HG03064 (cell line): ENCODE data around the gene SYT5.
"Not testable (repeated sequence)": the region's sequence is repeated elsewhere in the genome, so short reads cannot be mapped to it uniquely, and the experiment has no call there.

ENCODE experiments used
- ATAC-seq: cut with Tn5 transposase; IDR thresholded peaks from one replicate; pipeline ENCODE4 v1.9.1; 2021; ENCODE audit warnings: low read depth; ENCODE audit not compliant: unreplicated experiment

Gene SYT5

GRCh38 chr19:55208880-55209692, 29.0 kb upstream of the SYT5 start, which contains the start of gene PTPRH:
TSS of gene PTPRH (minus strand) at chr19:55209501. CDS start at chr19:55209433, 68 bp downstream.
- no peak for ATAC-seq

- no peak for ATAC-seq
These were observed 26.8 kb upstream of the SYT5 start for GRCh38 chr19:55206664-55207500.

- ATAC-seq, result not testable (repeated sequence)
These were observed 22.1 kb upstream of the SYT5 start for GRCh38 chr19:55202199-55202598.

DNA sequence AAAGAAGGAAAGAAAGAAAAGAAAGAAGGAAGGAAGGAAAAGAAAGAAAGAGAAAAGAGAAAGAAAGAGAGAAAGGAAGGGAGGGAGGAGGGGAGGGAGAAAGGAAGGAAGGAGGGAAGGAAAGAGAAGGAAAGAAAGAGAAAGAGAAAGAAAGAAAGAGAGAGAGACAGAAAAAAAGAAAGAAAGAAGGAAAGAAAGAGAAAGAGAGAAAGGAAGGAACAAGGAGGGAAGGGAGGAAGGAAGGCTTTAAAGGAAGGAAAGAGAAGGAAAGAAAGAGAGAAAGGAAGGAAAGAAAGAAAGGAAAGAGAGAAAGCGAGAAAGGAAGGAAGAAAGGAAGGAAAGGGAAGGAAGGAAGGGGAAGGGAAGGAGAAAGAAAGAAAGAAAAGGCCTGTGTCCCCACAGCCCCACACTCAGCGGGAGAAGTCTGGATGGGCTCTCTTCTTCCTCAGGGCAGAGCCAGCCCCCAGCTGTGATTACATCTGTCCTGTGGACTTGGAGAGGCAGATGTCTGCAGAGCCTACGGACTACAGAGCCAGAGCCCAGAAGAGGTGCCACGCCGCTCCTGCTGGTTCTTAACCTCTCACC, 19.6 kb upstream of the SYT5 start:
- ATAC-seq, result no peak

- no peak for ATAC-seq
These were observed 18.6 kb upstream of the SYT5 start for GRCh38 chr19:55198651-55199050.

GRCh38 chr19:55197528-55197927, 17.4 kb upstream of the SYT5 start:
- ATAC-seq, result no peak

- ATAC-seq, result no peak
These were observed 16.7 kb upstream of the SYT5 start for GRCh38 chr19:55196803-55197202.

DNA sequence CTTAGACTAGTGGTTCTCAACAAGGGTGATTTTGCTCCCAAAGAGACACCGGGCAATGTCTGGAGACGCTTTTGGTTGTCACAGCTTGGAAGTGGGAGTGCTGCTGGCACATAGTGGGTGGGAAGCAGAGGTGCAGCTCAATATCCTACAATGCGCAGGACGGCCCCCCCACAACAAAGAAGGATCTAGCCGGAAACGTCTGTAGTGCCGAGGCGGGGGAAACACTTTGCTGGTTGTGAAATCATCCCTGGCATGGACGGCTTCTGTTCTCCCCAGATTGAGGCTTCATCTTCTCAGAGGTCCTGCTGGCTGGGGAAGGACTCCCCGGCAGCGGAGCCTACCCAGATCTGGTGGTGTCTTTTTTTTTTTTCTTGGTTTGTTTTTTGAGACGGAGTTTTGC, 13.4 kb upstream of the SYT5 start:
- ATAC-seq, result no peak

- ATAC-seq, result no peak
These were observed 9.3 kb upstream of the SYT5 start for GRCh38 chr19:55189403-55189835.

- ATAC-seq, result no peak
These were observed 8.5 kb upstream of the SYT5 start for GRCh38 chr19:55188625-55189024.

DNA sequence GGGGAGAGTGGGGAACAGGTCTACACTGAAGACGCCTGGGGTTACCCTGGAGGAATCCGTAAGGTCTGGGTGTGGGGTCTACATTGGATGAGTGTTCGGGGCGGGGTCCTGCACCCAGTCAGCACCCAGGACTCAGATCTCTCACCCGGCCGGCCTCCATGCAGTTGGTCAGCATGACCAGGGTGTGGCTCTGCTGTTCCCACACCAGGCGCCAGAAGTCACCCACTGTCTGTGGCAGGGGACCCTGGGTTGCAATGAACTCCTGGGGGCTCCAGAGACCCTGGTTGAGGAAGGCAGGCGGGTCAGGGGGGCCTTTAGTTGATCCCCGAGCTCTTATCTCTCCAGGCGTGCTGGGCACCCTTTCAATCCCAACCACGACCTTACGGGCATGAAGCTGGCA, 6.0 kb upstream of the SYT5 start:
- no peak for ATAC-seq

GRCh38 chr19:55181740-55182139, 1.7 kb upstream of the SYT5 start:
- ATAC-seq, result no peak

DNA sequence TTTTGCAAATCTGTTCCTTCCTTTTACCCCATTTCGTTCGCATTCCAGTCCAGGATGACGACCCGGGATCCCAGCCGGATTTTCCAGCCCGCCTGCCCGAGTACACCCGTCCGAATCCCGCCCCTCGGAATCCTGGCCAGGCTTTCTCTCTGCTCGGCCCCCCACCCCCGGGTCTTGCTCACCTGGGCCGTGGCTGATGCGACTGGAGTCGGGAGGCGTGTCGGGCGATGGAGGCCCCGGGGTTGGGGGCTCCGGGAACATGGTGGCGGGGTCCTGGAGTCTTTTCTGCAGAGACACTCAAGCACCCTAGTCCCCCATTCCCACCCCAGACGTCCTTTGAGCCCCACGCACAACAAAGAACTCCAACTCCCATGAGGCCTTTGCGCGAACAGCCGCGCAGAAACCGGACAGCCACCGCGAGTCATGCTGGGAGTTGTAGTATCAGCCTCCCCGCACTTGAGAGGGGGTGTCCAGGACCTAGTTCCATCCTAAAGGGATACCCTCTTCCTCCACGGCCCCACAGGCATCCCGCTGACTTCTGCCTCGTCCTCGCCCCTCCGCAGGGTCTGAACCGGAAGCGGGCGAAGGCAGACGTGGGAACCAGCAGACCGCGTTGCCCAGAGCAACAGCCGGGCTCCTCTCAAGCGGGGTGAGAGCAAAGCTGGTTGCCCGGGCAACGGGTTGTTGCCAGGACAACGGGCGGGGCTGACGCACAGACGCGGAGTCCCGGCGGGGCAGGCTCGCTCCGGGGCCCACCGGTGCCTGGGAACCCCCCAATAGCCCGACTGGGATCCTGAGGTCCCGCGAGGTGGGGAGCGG, 1.1 kb downstream of the SYT5 start:
- ATAC-seq, result peak; percentile 60

DNA sequence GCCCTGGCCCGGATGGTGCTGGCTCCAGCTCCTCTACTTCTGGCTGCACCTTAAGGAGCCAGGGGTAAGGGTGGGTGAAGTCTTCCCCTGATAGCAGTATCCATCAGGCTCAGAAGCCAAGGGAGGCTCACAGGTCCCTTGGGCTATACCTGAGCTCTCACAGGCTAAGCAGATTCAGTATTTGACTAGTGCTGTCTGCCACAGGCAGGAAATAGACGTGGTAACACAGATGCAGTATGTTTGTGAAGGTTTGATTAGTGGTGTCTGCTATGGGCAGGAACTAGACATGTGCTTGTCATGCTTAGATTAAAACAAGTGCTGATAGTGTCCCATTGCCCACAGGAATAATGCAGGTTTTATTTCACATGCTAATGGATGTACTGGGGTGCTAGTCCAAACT, 4.0 kb downstream of the SYT5 start:
- no peak for ATAC-seq

- no peak for ATAC-seq
These were observed 4.8 kb downstream of the SYT5 start for GRCh38 chr19:55175117-55175867.

DNA sequence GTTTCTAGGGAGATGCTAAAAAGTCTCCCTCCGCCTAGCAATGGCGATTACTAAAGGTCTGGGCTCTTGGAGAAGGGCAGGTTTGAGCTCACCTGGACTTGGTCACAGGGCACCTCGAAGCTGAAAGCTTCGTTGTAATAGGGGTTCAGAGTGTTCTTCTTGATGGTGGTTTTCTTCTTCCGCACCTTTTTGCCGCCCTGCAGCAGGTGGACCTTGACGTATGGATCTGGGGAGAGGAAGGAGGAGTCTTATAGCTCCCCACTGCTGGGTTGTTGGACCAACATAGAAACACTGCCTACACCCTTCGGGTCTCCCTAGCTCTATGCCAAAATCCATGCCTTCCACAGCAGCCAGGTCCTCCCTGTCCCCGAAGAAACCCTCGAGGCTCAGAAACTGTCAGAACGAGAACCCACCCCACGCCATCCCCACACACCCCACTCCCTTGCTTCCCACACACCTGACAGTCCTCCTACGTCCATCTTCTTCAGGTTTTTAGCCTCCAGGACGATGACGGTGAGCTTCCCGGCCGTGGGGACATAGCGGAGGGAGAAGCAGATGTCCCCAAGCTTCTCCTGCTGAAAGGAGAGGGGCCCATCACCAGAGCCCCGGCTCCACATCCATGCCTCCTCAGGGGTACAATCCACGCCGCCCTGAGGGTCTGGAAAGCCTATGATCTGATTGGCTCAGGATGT, 5.5 kb downstream of the SYT5 start:
- ATAC-seq, result no peak

GRCh38 chr19:55173714-55174409, 6.2 kb downstream of the SYT5 start:
- no peak for ATAC-seq

GRCh38 chr19:55173186-55173713, 6.8 kb downstream of the SYT5 start:
- no peak for ATAC-seq
